ENCODE results near the gene EFNA5. TPM values are rescaled to one million over a fixed set of nuclear protein-coding genes. Genes with fewer than 3 reads are reported as not detected.

The EFNA5 gene
- polyA plus RNA-seq, 3 donors = 0.01 TPM; not detected in 2

- Histone ChIP-seq H3K4me1 (ENCODE audit: control insufficient read depth in 1 of 2, insufficient read depth in 2 of 2, low read length in 2 of 2) (no peaks in the 10 kb centered on the region), H3K9me3 (replicated peaks in 1 of 2; ENCODE audit: control insufficient read depth in 1 of 2, insufficient read depth in 1 of 2, low read length in 2 of 2) (no peaks in the 10 kb centered on the region), H3K27me3 (ENCODE audit: control insufficient read depth in 2 of 2, insufficient read depth in 2 of 2, low read length in 2 of 2) (no peaks in the 10 kb centered on the region), H3K9ac (ENCODE audit: insufficient read depth, low read length, poor library complexity, severe bottlenecking) (no peak overlapping the region), H3K4me2 (replicated peaks; ENCODE audit: extremely low read depth, low read length, poor library complexity, severe bottlenecking) (no peak overlapping the region), H4K20me1 (ENCODE audit: insufficient read depth, low read length) (no peaks in the 10 kb centered on the region), H3K27ac (ENCODE audit: low read depth in 1 of 2, low read length in 2 of 2) (no peak overlapping the region), H3K79me2 (ENCODE audit: insufficient read depth, low read length) (no peaks in the 10 kb centered on the region), H3K36me3 (replicated peaks in 1 of 2; ENCODE audit: control insufficient read depth in 1 of 2, insufficient read depth in 2 of 2, low read length in 2 of 2) (no peaks in the 10 kb centered on the region), H3K4me3 (replicated peaks in 1 of 3; ENCODE audit: low read depth in 2 of 3, low read length in 3 of 3) (no peak overlapping the region), H2AFZ (ENCODE audit: insufficient read depth, low read depth, low read length, poor library complexity, severe bottlenecking) (no peak overlapping the region)
- H3K36me3 Mint-ChIP-seq = no peaks in the 10 kb centered on the region
- no peaks in the 10 kb centered on the region for H3K4me1 Mint-ChIP-seq
- no peak overlapping the region for H3K4me3 Mint-ChIP-seq
- no peak for DNase-seq
- H3K9me3 Mint-ChIP-seq = peaks cover 0 to 7% (median 3%) of the 10 kb centered on the region in 7 donors
- H3K27me3 Mint-ChIP-seq (ENCODE audit: low read depth in 3 of 3) = no peaks in the 10 kb centered on the region
- TF ChIP-seq CTCF (IDR thresholded peaks at IDR 0.05) = no peak
- 46% methylated on average over 3 of the region's 12 CpGs for WGBS (ENCODE audit: insufficient coverage)
- intact Hi-C loops (cut with micrococcal nuclease) = no loop called here
- H3K27ac Mint-ChIP-seq = no peak overlapping the region
Observed at GRCh38 chr5:107704681-107705401, 34.1 kb upstream of the EFNA5 start.

DNA sequence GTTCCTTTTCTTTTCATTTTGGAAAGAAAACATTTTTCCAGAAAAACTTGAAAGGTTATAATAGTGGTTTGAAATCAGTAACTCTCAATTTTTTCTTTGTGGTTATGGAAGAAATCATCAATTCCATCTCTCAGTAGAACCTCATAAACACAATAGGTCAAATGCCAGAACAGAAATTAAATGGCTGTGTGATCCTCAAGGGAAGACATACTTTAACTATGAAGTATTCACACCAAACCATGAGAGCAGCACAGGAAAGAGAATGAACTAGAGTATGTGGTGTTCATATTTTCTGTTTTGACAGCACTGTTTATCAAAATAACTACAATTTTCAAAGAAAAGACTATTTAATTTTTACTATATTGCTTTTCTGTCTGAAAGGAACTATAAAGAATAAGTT lies 29.7 kb upstream of the EFNA5 start:
- Mint-ChIP-seq H3K27ac (no peak overlapping the region), H3K4me3 (no peak overlapping the region), H3K9me3 (peaks cover 0 to 8% (median 3%) of the 10 kb centered on the region in 7 donors), H3K27me3 (ENCODE audit: low read depth in 3 of 3) (no peaks in the 10 kb centered on the region), H3K4me1 (no peaks in the 10 kb centered on the region), H3K36me3 (no peaks in the 10 kb centered on the region)
- DNase-seq = no peak
- no peak overlapping the region for H3K4me2 ChIP-seq (replicated peaks; ENCODE audit: extremely low read depth, low read length, poor library complexity, severe bottlenecking)
- no peaks in the 10 kb centered on the region for H3K4me1 ChIP-seq (ENCODE audit: control insufficient read depth in 1 of 2, insufficient read depth in 2 of 2, low read length in 2 of 2)
- no peaks in the 10 kb centered on the region for H3K79me2 ChIP-seq (ENCODE audit: insufficient read depth, low read length)
- no peak overlapping the region for H3K9ac ChIP-seq (ENCODE audit: insufficient read depth, low read length, poor library complexity, severe bottlenecking)
- no peak overlapping the region for H2AFZ ChIP-seq (ENCODE audit: insufficient read depth, low read depth, low read length, poor library complexity, severe bottlenecking)
- no peak overlapping the region for H3K27ac ChIP-seq (ENCODE audit: low read depth in 1 of 2, low read length in 2 of 2)
- no peaks in the 10 kb centered on the region for H3K27me3 ChIP-seq (ENCODE audit: control insufficient read depth in 2 of 2, insufficient read depth in 2 of 2, low read length in 2 of 2)
- no peaks in the 10 kb centered on the region for H4K20me1 ChIP-seq (ENCODE audit: insufficient read depth, low read length)
- intact Hi-C loops (cut with micrococcal nuclease) = no loop called here
- H3K4me3 ChIP-seq (replicated peaks in 1 of 3; ENCODE audit: low read depth in 2 of 3, low read length in 3 of 3) = no peak overlapping the region
- H3K36me3 ChIP-seq (replicated peaks in 1 of 2; ENCODE audit: control insufficient read depth in 1 of 2, insufficient read depth in 2 of 2, low read length in 2 of 2) = no peaks in the 10 kb centered on the region
- no peak for TF ChIP-seq CTCF (IDR thresholded peaks at IDR 0.05)
- H3K9me3 ChIP-seq (replicated peaks in 1 of 2; ENCODE audit: control insufficient read depth in 1 of 2, insufficient read depth in 1 of 2, low read length in 2 of 2) = no peaks in the 10 kb centered on the region

All from CD14-positive monocyte (primary cell).